ENCODE data around the gene DYDC2.

The DYDC2 gene

DNA sequence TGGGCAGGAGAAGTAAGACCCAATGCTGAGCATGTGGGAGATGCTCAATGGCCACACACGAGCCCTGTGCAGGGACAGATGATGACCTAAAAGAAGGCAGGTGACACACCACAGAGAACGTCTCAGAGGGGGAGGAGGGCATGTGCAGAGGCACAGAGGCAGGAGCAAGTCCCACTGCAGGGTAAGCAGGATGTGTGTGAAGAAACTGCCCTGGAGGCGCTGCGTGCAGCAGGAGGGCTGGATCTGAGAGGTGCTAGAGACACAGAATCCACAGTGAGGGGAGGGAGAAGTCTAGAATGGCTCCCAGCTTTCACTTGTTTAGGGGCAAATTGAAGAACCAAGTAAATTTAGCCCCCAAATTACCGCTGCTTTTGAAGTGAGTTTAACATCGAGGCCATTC is 14.9 kb downstream of the DYDC2 start:
- H4K20me1 ChIP-seq (ENCODE audit: insufficient read depth, low read length): no peaks in the 10 kb centered on the region
- H3K9me3 ChIP-seq (ENCODE audit: insufficient read depth, low read length, severe bottlenecking): peaks cover 12% of the 10 kb centered on the region
- H3K27me3 ChIP-seq (ENCODE audit: insufficient read depth, low read length, poor library complexity): peaks cover 4% of the 10 kb centered on the region
- ATAC-seq (ENCODE audit: insufficient read depth, low read depth) (no peak), DNase-seq (no peak)
- no peak overlapping the region for H3K27ac ChIP-seq (ENCODE audit: low read length)
- H3K4me2 ChIP-seq (ENCODE audit: insufficient read depth, low read length): no peak overlapping the region
- no peak overlapping the region for H3K4me3 ChIP-seq (ENCODE audit: low read depth in 1 of 2, low read length in 2 of 2)
- H3K9ac ChIP-seq (ENCODE audit: low read depth, low read length): no peak overlapping the region
- no peaks in the 10 kb centered on the region for H3K79me2 ChIP-seq (ENCODE audit: insufficient read depth, low read length)
- TF ChIP-seq, protein P1, sequence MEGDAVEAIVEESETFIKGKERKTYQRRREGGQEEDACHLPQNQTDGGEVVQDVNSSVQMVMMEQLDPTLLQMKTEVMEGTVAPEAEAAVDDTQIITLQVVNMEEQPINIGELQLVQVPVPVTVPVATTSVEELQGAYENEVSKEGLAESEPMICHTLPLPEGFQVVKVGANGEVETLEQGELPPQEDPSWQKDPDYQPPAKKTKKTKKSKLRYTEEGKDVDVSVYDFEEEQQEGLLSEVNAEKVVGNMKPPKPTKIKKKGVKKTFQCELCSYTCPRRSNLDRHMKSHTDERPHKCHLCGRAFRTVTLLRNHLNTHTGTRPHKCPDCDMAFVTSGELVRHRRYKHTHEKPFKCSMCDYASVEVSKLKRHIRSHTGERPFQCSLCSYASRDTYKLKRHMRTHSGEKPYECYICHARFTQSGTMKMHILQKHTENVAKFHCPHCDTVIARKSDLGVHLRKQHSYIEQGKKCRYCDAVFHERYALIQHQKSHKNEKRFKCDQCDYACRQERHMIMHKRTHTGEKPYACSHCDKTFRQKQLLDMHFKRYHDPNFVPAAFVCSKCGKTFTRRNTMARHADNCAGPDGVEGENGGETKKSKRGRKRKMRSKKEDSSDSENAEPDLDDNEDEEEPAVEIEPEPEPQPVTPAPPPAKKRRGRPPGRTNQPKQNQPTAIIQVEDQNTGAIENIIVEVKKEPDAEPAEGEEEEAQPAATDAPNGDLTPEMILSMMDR (IDR thresholded peaks at IDR 0.05; ENCODE audit: borderline replicate concordance, extremely low read depth, low read length, poor library complexity, severe bottlenecking): no peak
- TF ChIP-seq EZH2 (IDR thresholded peaks at IDR 0.05; ENCODE audit: borderline replicate concordance, low read depth, low read length, severe bottlenecking): no peak
- H3K36me3 ChIP-seq (ENCODE audit: insufficient read depth, low read length): no peaks in the 10 kb centered on the region
- no peaks in the 10 kb centered on the region for H3K4me1 ChIP-seq (ENCODE audit: insufficient read depth, low read length)
- H2AFZ ChIP-seq (ENCODE audit: low read depth, low read length): no peak overlapping the region

DNA sequence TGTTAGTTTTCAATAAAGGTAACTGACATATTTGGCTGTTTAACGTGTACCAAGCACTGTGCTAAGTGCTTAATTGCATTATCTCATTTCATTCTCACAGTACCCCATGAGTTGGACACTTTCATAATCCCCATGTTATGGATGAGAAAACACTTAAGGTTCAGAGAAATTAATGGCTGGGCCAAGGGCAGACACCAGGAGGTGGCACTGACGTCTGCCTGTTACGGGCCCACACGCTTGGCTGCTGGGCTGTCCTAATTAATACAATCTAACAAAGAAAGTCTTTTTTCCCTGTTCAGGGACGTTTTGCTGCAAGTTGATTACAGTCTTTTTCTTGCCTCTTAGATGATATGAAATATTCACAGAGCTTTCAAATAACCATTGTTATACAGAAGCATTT is 16.1 kb downstream of the DYDC2 start:
- Histone ChIP-seq H3K27ac (ENCODE audit: low read length) (no peak overlapping the region), H3K27me3 (ENCODE audit: insufficient read depth, low read length, poor library complexity) (peaks cover 4% of the 10 kb centered on the region), H3K4me1 (ENCODE audit: insufficient read depth, low read length) (no peaks in the 10 kb centered on the region), H3K4me3 (ENCODE audit: low read depth in 1 of 2, low read length in 2 of 2) (no peak overlapping the region), H4K20me1 (ENCODE audit: insufficient read depth, low read length) (no peaks in the 10 kb centered on the region), H2AFZ (ENCODE audit: low read depth, low read length) (no peak overlapping the region), H3K4me2 (ENCODE audit: insufficient read depth, low read length) (no peak overlapping the region), H3K79me2 (ENCODE audit: insufficient read depth, low read length) (no peaks in the 10 kb centered on the region), H3K9ac (ENCODE audit: low read depth, low read length) (no peak overlapping the region), H3K36me3 (ENCODE audit: insufficient read depth, low read length) (no peaks in the 10 kb centered on the region), H3K9me3 (ENCODE audit: insufficient read depth, low read length, severe bottlenecking) (peaks cover 1% of the 10 kb centered on the region)
- TF ChIP-seq EZH2 (IDR thresholded peaks at IDR 0.05; ENCODE audit: borderline replicate concordance, low read depth, low read length, severe bottlenecking): no peak
- TF ChIP-seq, protein P1 (IDR thresholded peaks at IDR 0.05; ENCODE audit: borderline replicate concordance, extremely low read depth, low read length, poor library complexity, severe bottlenecking): no peak
- DNase-seq (no peak), ATAC-seq (ENCODE audit: insufficient read depth, low read depth) (no peak)

DNA sequence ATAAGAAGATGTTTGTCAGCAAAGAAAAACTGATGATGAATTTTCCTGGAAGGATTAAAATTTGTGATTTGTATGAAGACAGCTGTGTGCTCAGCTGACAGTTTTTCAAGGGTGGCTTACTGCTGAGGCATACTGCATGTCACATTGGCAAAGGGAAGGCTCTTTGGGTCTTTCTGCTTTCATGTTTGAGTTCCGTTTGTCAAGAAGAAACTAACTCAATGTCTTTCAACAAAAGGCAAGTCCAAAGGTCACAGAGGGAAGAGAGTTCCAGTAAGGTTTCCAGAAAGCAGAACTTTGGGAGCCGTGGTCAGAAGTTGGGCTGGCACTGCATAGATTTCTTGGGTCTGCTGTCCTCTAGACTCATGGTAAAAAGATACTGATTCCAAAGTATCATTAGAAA is 16.9 kb downstream of the DYDC2 start:
- no peak overlapping the region for H3K4me3 ChIP-seq (ENCODE audit: low read depth in 1 of 2, low read length in 2 of 2)
- H3K4me2 ChIP-seq (ENCODE audit: insufficient read depth, low read length): no peak overlapping the region
- H3K4me1 ChIP-seq (ENCODE audit: insufficient read depth, low read length): no peaks in the 10 kb centered on the region
- TF ChIP-seq, protein P1 (IDR thresholded peaks at IDR 0.05; ENCODE audit: borderline replicate concordance, extremely low read depth, low read length, poor library complexity, severe bottlenecking): no peak
- DNase-seq (no peak), ATAC-seq (ENCODE audit: insufficient read depth, low read depth) (no peak)
- no peak overlapping the region for H3K27ac ChIP-seq (ENCODE audit: low read length)
- no peaks in the 10 kb centered on the region for H3K36me3 ChIP-seq (ENCODE audit: insufficient read depth, low read length)
- no peak overlapping the region for H3K9ac ChIP-seq (ENCODE audit: low read depth, low read length)
- H4K20me1 ChIP-seq (ENCODE audit: insufficient read depth, low read length): no peaks in the 10 kb centered on the region
- H3K79me2 ChIP-seq (ENCODE audit: insufficient read depth, low read length): no peaks in the 10 kb centered on the region
- H3K9me3 ChIP-seq (ENCODE audit: insufficient read depth, low read length, severe bottlenecking): no peaks in the 10 kb centered on the region
- peaks cover 4% of the 10 kb centered on the region for H3K27me3 ChIP-seq (ENCODE audit: insufficient read depth, low read length, poor library complexity)
- no peak overlapping the region for H2AFZ ChIP-seq (ENCODE audit: low read depth, low read length)

DNA sequence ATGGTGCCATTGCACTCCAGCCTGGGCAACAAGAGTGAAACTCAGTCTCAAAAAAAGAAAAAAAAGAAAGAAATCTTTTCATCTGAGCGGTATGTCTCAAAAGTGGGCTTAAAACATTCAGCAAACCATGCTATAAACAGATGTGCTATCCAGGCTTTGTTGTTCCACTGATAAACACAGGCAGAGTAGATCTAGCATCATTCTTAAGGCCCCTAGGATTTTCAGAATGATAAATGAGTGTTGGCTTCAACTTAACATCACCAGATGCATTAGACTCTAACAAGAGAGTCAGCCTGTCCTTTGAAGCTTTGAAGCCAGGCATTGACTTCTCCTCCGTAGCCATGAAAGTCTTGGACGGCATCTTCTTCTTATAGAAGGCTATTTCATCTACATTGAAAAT is 23.1 kb downstream of the DYDC2 start:
- H3K4me2 ChIP-seq (ENCODE audit: insufficient read depth, low read length): no peak overlapping the region
- H3K9me3 ChIP-seq (ENCODE audit: insufficient read depth, low read length, severe bottlenecking): no peaks in the 10 kb centered on the region
- ATAC-seq (ENCODE audit: insufficient read depth, low read depth): no peak
- H3K27ac ChIP-seq (ENCODE audit: low read length): no peak overlapping the region
- no peak for DNase-seq
- no peaks in the 10 kb centered on the region for H3K4me1 ChIP-seq (ENCODE audit: insufficient read depth, low read length)
- no peak overlapping the region for H3K4me3 ChIP-seq (ENCODE audit: low read depth in 1 of 2, low read length in 2 of 2)
- no peak overlapping the region for H3K9ac ChIP-seq (ENCODE audit: low read depth, low read length)
- no peak overlapping the region for H2AFZ ChIP-seq (ENCODE audit: low read depth, low read length)
- TF ChIP-seq EZH2 (IDR thresholded peaks at IDR 0.05; ENCODE audit: borderline replicate concordance, low read depth, low read length, severe bottlenecking): no peak
- TF ChIP-seq, protein P1 (IDR thresholded peaks at IDR 0.05; ENCODE audit: borderline replicate concordance, extremely low read depth, low read length, poor library complexity, severe bottlenecking): no peak
- H3K79me2 ChIP-seq (ENCODE audit: insufficient read depth, low read length): no peaks in the 10 kb centered on the region
- H3K36me3 ChIP-seq (ENCODE audit: insufficient read depth, low read length): no peaks in the 10 kb centered on the region
- H4K20me1 ChIP-seq (ENCODE audit: insufficient read depth, low read length): no peaks in the 10 kb centered on the region
- H3K27me3 ChIP-seq (ENCODE audit: insufficient read depth, low read length, poor library complexity): peaks cover 4% of the 10 kb centered on the region
